ENCODE results near the gene CLIP4.

- TF ChIP-seq POLR2A (IDR thresholded peaks at IDR 0.05; ENCODE audit: low read depth, low read length) (no peak), POLR2AphosphoS5 (IDR thresholded peaks at IDR 0.05; ENCODE audit: low read depth, low read length) (no peak), TAF1 (IDR thresholded peaks at IDR 0.05; ENCODE audit: borderline replicate concordance, low read depth, low read length) (no peak)
These were observed 34.1 kb upstream of the CLIP4 start for GRCh38 chr2:29080886-29081743.
